Stimulated activated CD8-positive, alpha-beta memory T cell treated with anti-CD3 and anti-CD28 coated beads, Interleukin-7, amount 100 ng/mL, for 48 hours (primary cell): ENCODE measurements around the gene NEURL1B.
A peak's percentile ranks its signal among the peaks of the same experiment; 100 is the strongest.
"Not testable (repeated sequence)": the region's sequence is repeated elsewhere in the genome, so short reads cannot be mapped to it uniquely, and the experiment has no call there.

Source experiments
- DNase-seq, 2 donors: peaks; one replicate each; pipeline ENCODE4 v3.0.0-alpha.2; 2020; ENCODE audit warnings: low read depth in 1 of 2; ENCODE audit errors: extremely low read depth in 1 of 2

The NEURL1B gene

GRCh38 chr5:172692451-172692850 is 51.4 kb downstream of the NEURL1B start:
- DNase-seq = no peak

- no peak for DNase-seq
These were observed 51.9 kb downstream of the NEURL1B start for GRCh38 chr5:172692981-172693380.

- no peak for DNase-seq
These were observed 53.0 kb downstream of the NEURL1B start for GRCh38 chr5:172694061-172694460.

- DNase-seq = no peak
These were observed 53.5 kb downstream of the NEURL1B start for GRCh38 chr5:172694541-172694940.

GRCh38 chr5:172695232-172696054 is 54.4 kb downstream of the NEURL1B start:
- no peak for DNase-seq

- DNase-seq = no peak
These were observed 55.2 kb downstream of the NEURL1B start for GRCh38 chr5:172696171-172696849.

- peak; percentile 63 to 67 for DNase-seq
These were observed 56.4 kb downstream of the NEURL1B start for GRCh38 chr5:172697123-172698121.

- no peak for DNase-seq
These were observed 58.4 kb downstream of the NEURL1B start for GRCh38 chr5:172699423-172699822.

- no peak for DNase-seq
These were observed 58.9 kb downstream of the NEURL1B start for GRCh38 chr5:172699999-172700364.

- no peak for DNase-seq
These were observed 59.6 kb downstream of the NEURL1B start for GRCh38 chr5:172700365-172701290.

- DNase-seq = no peak
These were observed 60.2 kb downstream of the NEURL1B start for GRCh38 chr5:172701291-172701656.

GRCh38 chr5:172703952-172704351 is 62.9 kb downstream of the NEURL1B start:
- DNase-seq = no peak

- DNase-seq = no peak
These were observed 64.6 kb downstream of the NEURL1B start for GRCh38 chr5:172705576-172706084.

- no peak for DNase-seq
These were observed 65.7 kb downstream of the NEURL1B start for GRCh38 chr5:172706796-172707195.

GRCh38 chr5:172707285-172708182 is 66.5 kb downstream of the NEURL1B start:
- DNase-seq = no peak

- DNase-seq = no peak
These were observed 67.1 kb downstream of the NEURL1B start for GRCh38 chr5:172708183-172708505.

- DNase-seq = no peak
These were observed 69.6 kb downstream of the NEURL1B start for GRCh38 chr5:172710676-172711075.

- DNase-seq = not testable (repeated sequence)
These were observed 70.3 kb downstream of the NEURL1B start for GRCh38 chr5:172711321-172711861.

- DNase-seq = no peak
These were observed 71.5 kb downstream of the NEURL1B start for GRCh38 chr5:172712610-172713009.
